ENCODE measurements around the gene SART1. TPM values are rescaled to one million over a fixed set of nuclear protein-coding genes. Genes with fewer than 3 reads are reported as not detected.

Gene SART1
- total and polyA plus RNA-seq, 10 of the 15 experiments (the other 5 are each of a cell fraction or from before 2014, with no cell fraction given), result 6.2 to 60.5 (median 37.4) TPM

DNA sequence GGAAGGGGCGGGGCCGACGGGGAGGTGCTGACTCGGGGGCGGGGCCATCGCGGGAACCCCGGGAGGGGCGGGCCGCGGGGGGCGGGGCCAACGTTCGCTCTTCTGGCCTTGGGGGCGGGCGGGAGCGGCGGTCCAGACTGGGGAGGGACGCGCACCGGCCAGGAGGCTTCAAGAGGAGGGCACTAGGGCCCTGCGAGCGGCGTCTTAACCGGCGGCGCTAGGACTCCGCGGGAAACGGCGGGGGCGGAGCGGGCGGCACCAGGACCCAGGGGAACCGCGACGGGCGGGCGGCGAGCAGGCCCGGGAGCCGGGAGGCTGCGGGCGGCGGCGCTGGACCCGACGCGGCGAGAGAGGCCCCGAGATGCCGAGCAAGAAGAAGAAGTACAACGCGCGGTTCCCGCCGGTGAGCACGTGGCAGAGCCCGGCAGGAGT lies 42.4 kb upstream of the SART1 start, which contains the start of gene DRAP1:
Gene DRAP1, plus strand, starts transcription at position 286 of the 432 bp plus-strand sequence. Its CDS starts 76 bp downstream, at position 362.
- Histone ChIP-seq H3K27me3 (replicated peaks in 1 of 2; ENCODE audit: control insufficient read depth in 2 of 2, insufficient read depth in 2 of 2, low read length in 1 of 2) (no peaks in the 10 kb centered on the region), H3K79me2 (ENCODE audit: control insufficient read depth, insufficient read depth, low read length) (peaks cover 34% of the 10 kb centered on the region), H3K36me3 (ENCODE audit: control insufficient read depth in 2 of 2, insufficient read depth in 2 of 2, low read length in 1 of 2) (peaks cover 0 to 2% of the 10 kb centered on the region in 2 experiments; a peak in 3 of 4 replicates), H3K4me2 (ENCODE audit: control insufficient read depth, insufficient read depth) (peak within 1 kb of the TSS; percentile 95), H3K4me3 (peak within 1 kb of the TSS; percentile 82), H3K27ac (ENCODE audit: control insufficient read depth, insufficient read depth) (peak within 1 kb of the TSS; percentile 91), H3K9me3 (replicated peaks; ENCODE audit: control insufficient read depth, insufficient read depth, low read length) (no peaks in the 10 kb centered on the region), H2AFZ (ENCODE audit: control insufficient read depth, low read depth, low read length) (peak within 1 kb of the TSS; percentile 77), H3K4me1 (ENCODE audit: control insufficient read depth, insufficient read depth, low read length) (peaks cover 22% of the 10 kb centered on the region), H3K9ac (ENCODE audit: control insufficient read depth, insufficient read depth, low read length) (peak within 1 kb of the TSS; percentile 99), H4K20me1 (ENCODE audit: control insufficient read depth, insufficient read depth) (no peaks in the 10 kb centered on the region)
- BruUV-seq (replicated peaks), result no TSS peak
- under 1% methylated on average over 37 of the region's 59 CpGs for WGBS (ENCODE audit: insufficient coverage, insufficient replicate concordance, low lambda C conversion rate, missing lambda C conversion rate)
- ATAC-seq (peak; percentile 95), FAIRE-seq (no peak), DNase-seq (ENCODE audit: low read depth, low spot score) (peak; percentile 64)
- ChIA-PET POLR2A (interaction anchor here (1.0 to 2.5 kb wide), 6 partner anchors 9 to 302 kb away, joined by 3 to 11 read pairs (median 4); partner anchors contain the start of genes CCDC85B and FIBP), CTCF (interaction anchor here (1.3 kb wide), 1 partner anchor 13 kb away, joined by 4 read pairs; no protein-coding TSS in a partner anchor), SMC1A (ENCODE audit: uncharacterized antibody, unreplicated experiment) (interaction anchor here (1.7 kb wide), 1 partner anchor 25 kb away, joined by 6 read pairs; no protein-coding TSS in a partner anchor), RAD21 (ENCODE audit: unreplicated experiment) (interaction anchor here (1.8 kb wide), 1 partner anchor 28 kb away, joined by 5 read pairs; the partner anchor contains the start of gene CCDC85B)
- in situ Hi-C loops (cut with MboI) (no loop called here), intact Hi-C loops (cut with micrococcal nuclease; ENCODE audit: unreplicated experiment) (loop anchor here (2.0 kb wide), 1 partner anchor 42 kb away; the partner anchor contains the start of gene SART1)
- TF ChIP-seq, protein P1, sequence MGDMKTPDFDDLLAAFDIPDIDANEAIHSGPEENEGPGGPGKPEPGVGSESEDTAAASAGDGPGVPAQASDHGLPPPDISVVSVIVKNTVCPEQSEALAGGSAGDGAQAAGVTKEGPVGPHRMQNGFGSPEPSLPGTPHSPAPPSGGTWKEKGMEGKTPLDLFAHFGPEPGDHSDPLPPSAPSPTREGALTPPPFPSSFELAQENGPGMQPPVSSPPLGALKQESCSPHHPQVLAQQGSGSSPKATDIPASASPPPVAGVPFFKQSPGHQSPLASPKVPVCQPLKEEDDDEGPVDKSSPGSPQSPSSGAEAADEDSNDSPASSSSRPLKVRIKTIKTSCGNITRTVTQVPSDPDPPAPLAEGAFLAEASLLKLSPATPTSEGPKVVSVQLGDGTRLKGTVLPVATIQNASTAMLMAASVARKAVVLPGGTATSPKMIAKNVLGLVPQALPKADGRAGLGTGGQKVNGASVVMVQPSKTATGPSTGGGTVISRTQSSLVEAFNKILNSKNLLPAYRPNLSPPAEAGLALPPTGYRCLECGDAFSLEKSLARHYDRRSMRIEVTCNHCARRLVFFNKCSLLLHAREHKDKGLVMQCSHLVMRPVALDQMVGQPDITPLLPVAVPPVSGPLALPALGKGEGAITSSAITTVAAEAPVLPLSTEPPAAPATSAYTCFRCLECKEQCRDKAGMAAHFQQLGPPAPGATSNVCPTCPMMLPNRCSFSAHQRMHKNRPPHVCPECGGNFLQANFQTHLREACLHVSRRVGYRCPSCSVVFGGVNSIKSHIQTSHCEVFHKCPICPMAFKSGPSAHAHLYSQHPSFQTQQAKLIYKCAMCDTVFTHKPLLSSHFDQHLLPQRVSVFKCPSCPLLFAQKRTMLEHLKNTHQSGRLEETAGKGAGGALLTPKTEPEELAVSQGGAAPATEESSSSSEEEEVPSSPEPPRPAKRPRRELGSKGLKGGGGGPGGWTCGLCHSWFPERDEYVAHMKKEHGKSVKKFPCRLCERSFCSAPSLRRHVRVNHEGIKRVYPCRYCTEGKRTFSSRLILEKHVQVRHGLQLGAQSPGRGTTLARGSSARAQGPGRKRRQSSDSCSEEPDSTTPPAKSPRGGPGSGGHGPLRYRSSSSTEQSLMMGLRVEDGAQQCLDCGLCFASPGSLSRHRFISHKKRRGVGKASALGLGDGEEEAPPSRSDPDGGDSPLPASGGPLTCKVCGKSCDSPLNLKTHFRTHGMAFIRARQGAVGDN (IDR thresholded peaks at IDR 0.05), result peak; percentile 68
- peak; percentile 70; the same call in 1 of the 2 replicates for TF ChIP-seq ASH2L (IDR thresholded peaks at IDR 0.05; ENCODE audit: borderline replicate concordance, low read depth)
- no peak for TF ChIP-seq CUX1 (IDR thresholded peaks at IDR 0.05; ENCODE audit: insufficient replicate concordance, low read depth, low read length)
- TF ChIP-seq CREB1 (IDR thresholded peaks at IDR 0.05; ENCODE audit: low read depth), result peak; percentile 88
- peak; percentile 99 for TF ChIP-seq SP1 (IDR thresholded peaks at IDR 0.05; ENCODE audit: low read depth, low read length)
- peak; percentile 92 for TF ChIP-seq ZNF592 (IDR thresholded peaks at IDR 0.05)
- no peak for TF ChIP-seq IRF3 (IDR thresholded peaks at IDR 0.05)

All from GM12878 (cell line).